HepG2 (cell line): ENCODE data around the gene DNAJC5. TPM values are rescaled to one million over a fixed set of nuclear protein-coding genes. Genes with fewer than 3 reads are reported as not detected.

Experiments
- ATAC-seq: fragments of 200-7000 bp; cut with Tn5 transposase; 3 replicates; pipeline ENCODE4 v1.9.1; 2020; ENCODE audit warnings: mild to moderate bottlenecking, moderate library complexity
- BruUV-seq: library from RNA; stranded (reverse); fragments of 400-500 nt; replicated peaks from 2 replicates; lab custom pipeline; 2021; lab: Mats Ljungman, UMichigan
- CTCF ChIA-PET: fragments of 300-600 bp; formaldehyde crosslinking; extraction: SDS; loops from one replicate; lab custom pipeline; 2021; ENCODE audit warnings: low total read pairs, inconsistent platforms, low intra/inter-chr PET ratio; lab: Yijun Ruan, JAX
- POLR2A ChIA-PET: fragments of 350-600 bp; sonication (Branson Sonifier 250); formaldehyde crosslinking; loops from one replicate; lab custom pipeline; 2020; ENCODE audit warnings: antibody characterized with exemption, inconsistent platforms; lab: Yijun Ruan, JAX
- DNase-seq: peaks from one replicate; pipeline ENCODE4 v3.0.0-alpha.2; 2015; ENCODE audit warnings: low spot score
- FAIRE-seq: peaks from 3 replicates; lab custom pipeline; 2011; peaks lifted over from hg19 to GRCh38; lab: Jason Lieb, UNC
- H2AFZ ChIP-seq: one replicate; pipeline ENCODE4 v1.6.1; 2011; ENCODE audit warnings: low read length, inconsistent platforms
- H3K27ac ChIP-seq: fragments of 300-600 bp; 3 replicates; pipeline ENCODE4 v1.8.0; 2011; ENCODE audit warnings: mixed run types, mild to moderate bottlenecking, mixed read lengths, low read length, inconsistent platforms; ENCODE audit not compliant: insufficient read depth; ENCODE audit errors: extremely low read length
- H3K27me3 ChIP-seq, 2 experiments: fragments of 200-600 bp in 1 of 2; 2 replicates in 1 of 2; 3 replicates in 1 of 2; pipeline versions ENCODE4 v1.6.0 to v1.8.0; 2011; ENCODE audit warnings: low read length in 2 of 2, mild to moderate bottlenecking in 2 of 2, moderate library complexity in 2 of 2, inconsistent platforms in 1 of 2; ENCODE audit not compliant: insufficient read depth in 2 of 2, control insufficient read depth in 1 of 2
- H3K36me3 ChIP-seq, 2 experiments: fragments of 200-600 bp in 1 of 2; replicated peaks in 1 of 2; 2 replicates in 1 of 2; 3 replicates in 1 of 2; pipeline versions ENCODE4 v1.5.1 to v1.8.0; 2011; ENCODE audit warnings: low read length in 2 of 2, inconsistent platforms in 1 of 2; ENCODE audit not compliant: insufficient read depth in 2 of 2, control insufficient read depth in 1 of 2
- H3K4me1 ChIP-seq: 2 replicates; pipeline ENCODE4 v1.5.1; 2012; ENCODE audit warnings: low read length, inconsistent platforms; ENCODE audit not compliant: insufficient read depth
- H3K4me2 ChIP-seq: 2 replicates; pipeline ENCODE4 v1.6.0; 2011; ENCODE audit warnings: low read depth, low read length, inconsistent platforms
- H3K4me3 ChIP-seq, 3 experiments: fragments of 200-600 bp in 1 of 3; sonication (generic), shearing (Covaris generic) in 1 of 3; replicated peaks in 1 of 3; 2 replicates each; pipeline ENCODE4 v1.5.1; 2011 to 2016; ENCODE audit warnings: low read length in 3 of 3, inconsistent platforms in 2 of 3, low read depth in 2 of 3, mild to moderate bottlenecking in 2 of 3, control low read depth in 1 of 3, mixed read lengths in 1 of 3; ENCODE audit not compliant: insufficient read depth in 1 of 3
- H3K79me2 ChIP-seq: one replicate; pipeline ENCODE4 v1.6.1; 2011; ENCODE audit warnings: low read length, inconsistent platforms; ENCODE audit not compliant: insufficient read depth
- H3K9ac ChIP-seq: 2 replicates; pipeline ENCODE4 v1.6.0; 2011; ENCODE audit warnings: mild to moderate bottlenecking, low read depth, low read length, inconsistent platforms; ENCODE audit not compliant: insufficient read depth
- H3K9me3 ChIP-seq: 2 replicates; pipeline ENCODE4 v1.5.1; 2012; ENCODE audit warnings: mild to moderate bottlenecking, low read length
- H4K20me1 ChIP-seq: 2 replicates; pipeline ENCODE4 v1.6.0; 2011; ENCODE audit warnings: inconsistent platforms, mild to moderate bottlenecking, low read length, moderate library complexity; ENCODE audit not compliant: insufficient read depth
- CEBPB ChIP-seq: IDR thresholded peaks from 2 replicates; pipeline ENCODE4 v1.6.1; 2011; ENCODE audit warnings: low read depth, low read length, improper control_type of control experiment, borderline replicate concordance
- ELF1 ChIP-seq: sonication (generic); formaldehyde crosslinking; IDR thresholded peaks from 2 replicates; pipeline ENCODE4 v1.4.0; 2020; ENCODE audit warnings: missing genetic modification reagents
- HOXD1 ChIP-seq: sonication (generic); formaldehyde crosslinking; IDR thresholded peaks from 2 replicates; pipeline ENCODE4 v1.5.0; 2020; ENCODE audit warnings: missing genetic modification reagents
- MIER3 ChIP-seq: IDR thresholded peaks from 2 replicates; pipeline ENCODE4 v1.6.1; 2016; ENCODE audit warnings: missing compliant biosample characterization, borderline replicate concordance
- PHB2 ChIP-seq: fragments of 450-650 bp; IDR thresholded peaks from 2 replicates; pipeline ENCODE4 v1.6.1; 2018; ENCODE audit not compliant: partially characterized antibody
- SAFB2 ChIP-seq: sonication (generic); formaldehyde crosslinking; IDR thresholded peaks from 2 replicates; pipeline ENCODE4 v1.5.1; 2020; ENCODE audit warnings: missing genetic modification reagents, low read depth, mild to moderate bottlenecking, borderline replicate concordance
- SKI ChIP-seq: fragments of 450-650 bp; IDR thresholded peaks from one replicate; pipeline ENCODE4 v1.6.1; 2018; ENCODE audit warnings: mild to moderate bottlenecking; ENCODE audit not compliant: partially characterized antibody
- ZNF121 ChIP-seq: sonication (generic); formaldehyde crosslinking; IDR thresholded peaks from 2 replicates; pipeline ENCODE4 v1.5.0; 2020; ENCODE audit warnings: mild to moderate bottlenecking, missing genetic modification reagents
- ZNF282 ChIP-seq: fragments of 450-650 bp; IDR thresholded peaks from 2 replicates; pipeline ENCODE4 v1.6.1; 2018; ENCODE audit not compliant: partially characterized antibody
- ZNF549 ChIP-seq: sonication (generic); formaldehyde crosslinking; IDR thresholded peaks from 2 replicates; pipeline ENCODE4 v1.5.0; 2020; ENCODE audit warnings: missing genetic modification reagents
- ZNF740 ChIP-seq: sonication (generic); formaldehyde crosslinking; IDR thresholded peaks from 2 replicates; pipeline ENCODE4 v1.4.0; 2020; ENCODE audit warnings: missing genetic modification reagents
- ZNF746 ChIP-seq: sonication (generic); formaldehyde crosslinking; IDR thresholded peaks from 2 replicates; pipeline ENCODE4 v1.8.0; 2022; ENCODE audit warnings: mild to moderate bottlenecking, missing genetic modification reagents
- ZNF839 ChIP-seq: sonication (generic); formaldehyde crosslinking; IDR thresholded peaks from 2 replicates; pipeline ENCODE4 v1.4.0; 2020; ENCODE audit warnings: missing genetic modification reagents, mild to moderate bottlenecking, borderline replicate concordance
- WGBS: methylation state at CpG from one replicate; pipeline ENCODE4 v1.1.6; 2017; ENCODE audit warnings: low lambda C conversion rate; 5-methylcytosine and 5-hydroxymethylcytosine counted together
- in situ Hi-C: cut with HindIII; loops from 2 replicates; pipeline ENCODE4 v1.10.0; 2017; ENCODE audit warnings: low pct_unique_long_range_greater_than_20kb; ENCODE audit not compliant: extremely low pct_ligation_motif_present
- intact Hi-C: fragments of 100-400 bp; cut with micrococcal nuclease; formaldehyde crosslinking; loops from one replicate; pipeline ENCODE4 v1.10.0; 2022; ENCODE audit not compliant: unreplicated experiment
- polyA plus RNA-seq, 8 experiments: library from polyadenylated mRNA; depleted of rRNA in 3 of 8; stranded (reverse) in 7 of 8; unstranded in 1 of 8; fragments of >200 nt; fragmentation: Illumina TruSeq in 4 of 8; extraction: Trizol in 4 of 8; gene quantifications; 2 replicates each; pipeline versions ENCODE4 v1.2.1 to v1.2.3, GENCODE V29; 2011 to 2016; ENCODE audit warnings: low read depth in 4 of 8, missing spikeins in 1 of 8, mixed read lengths in 1 of 8; ENCODE audit not compliant: insufficient read depth in 1 of 8
- total RNA-seq, 5 experiments: library from RNA; depleted of rRNA; stranded (reverse); fragments of >200 nt; fragmentation: Illumina TruSeq; extraction: Trizol; gene quantifications; 2 replicates each; pipeline ENCODE4 v1.2.3, GENCODE V29; 2016; ENCODE audit warnings: low read depth in 1 of 5

DNAJC5 gene
- total and polyA plus RNA-seq, 2 of the 13 experiments (the other 11 are each of a cell fraction or from before 2014, with no cell fraction given) = 42.8 to 64.5 TPM

- H3K9me3 ChIP-seq = no peaks in the 10 kb centered on the region
- H3K27me3 ChIP-seq = no peaks in the 10 kb centered on the region; a peak in 1 of 5 replicates
- H3K4me3 ChIP-seq = no peak overlapping the region
- intact Hi-C loops = no loop called here
- H4K20me1 ChIP-seq = peaks cover 41% of the 10 kb centered on the region
- H3K9ac ChIP-seq = no peak overlapping the region
- BruUV-seq = no TSS peak
- in situ Hi-C loops = no loop called here
- no peak for TF ChIP-seq ZNF740 (CRISPR knock-in tag)
- peak; percentile 49; the same call in 1 of the 2 replicates for TF ChIP-seq ZNF121 (CRISPR knock-in tag)
- no peak for TF ChIP-seq SAFB2 (CRISPR knock-in tag)
- TF ChIP-seq HOXD1 (CRISPR knock-in tag) = no peak
- no peak for TF ChIP-seq ZNF746 (CRISPR knock-in tag)
- no peak for TF ChIP-seq ZNF549
- no peak for TF ChIP-seq ZNF839 (CRISPR knock-in tag)
- TF ChIP-seq MIER3 (CRISPR knock-in tag) = no peak
- no peak for TF ChIP-seq SKI
- TF ChIP-seq PHB2 = no peak
- TF ChIP-seq CEBPB = peak; percentile 35; the same call in 1 of the 2 replicates
- no peak for TF ChIP-seq ELF1 (CRISPR knock-in tag)
- no peak for TF ChIP-seq ZNF282
- no peak overlapping the region for H2AFZ ChIP-seq
- H3K4me2 ChIP-seq = no peak overlapping the region
- no peak for FAIRE-seq
- H3K4me1 ChIP-seq = peaks cover 50% of the 10 kb centered on the region
- 90% methylated on average over 3 of the region's 3 CpGs for WGBS
- H3K79me2 ChIP-seq = peaks cover 88% of the 10 kb centered on the region
- CTCF ChIA-PET = interaction anchor here (0.7 kb wide), 1 partner anchor 23 kb away, joined by 3 read pairs; no protein-coding TSS in a partner anchor
- H3K36me3 ChIP-seq = peaks cover 9 to 19% of the 10 kb centered on the region in 2 experiments
- POLR2A ChIA-PET = interaction anchor here (1.6 kb wide), 1 partner anchor 80 kb away, joined by 4 read pairs; no protein-coding TSS in a partner anchor
- DNase-seq = no peak
- no peak for ATAC-seq
- H3K27ac ChIP-seq = no peak overlapping the region
Observed at GRCh38 chr20:63900413-63900812, 5.5 kb downstream of the DNAJC5 start.
